CD14-positive monocyte (primary cell): ENCODE measurements around the gene ADAMTS17. TPM values are rescaled to one million over a fixed set of nuclear protein-coding genes. Genes with fewer than 3 reads are reported as not detected.

Source experiments
- DNase-seq, 3 donors: peaks; one replicate each; pipeline ENCODE4 v3.0.0-alpha.2; 2011 to 2022
- H2AFZ ChIP-seq: 2 replicates; pipeline ENCODE4 v1.6.0; 2012; ENCODE audit warnings: mild to moderate bottlenecking, low read depth, low read length, inconsistent platforms; ENCODE audit not compliant: insufficient read depth, poor library complexity, severe bottlenecking
- H3K27ac ChIP-seq, 2 donors: 1 replicate in 1 of 2; 2 replicates in 1 of 2; pipeline ENCODE4 v1.5.1; 2012 to 2013; ENCODE audit warnings: low read length in 2 of 2, control low read depth in 1 of 2, inconsistent platforms in 1 of 2, low read depth in 1 of 2, mild to moderate bottlenecking in 1 of 2
- H3K27me3 ChIP-seq, 2 donors: one replicate each; pipeline versions ENCODE4 v1.6.0 to v1.6.1; 2011 to 2013; ENCODE audit warnings: low read length in 2 of 2; ENCODE audit not compliant: control insufficient read depth in 2 of 2, insufficient read depth in 2 of 2
- H3K36me3 ChIP-seq, 2 donors: replicated peaks in 1 of 2; 1 replicate in 1 of 2; 2 replicates in 1 of 2; pipeline versions ENCODE4 v1.5.1 to v1.6.1; 2012 to 2013; ENCODE audit warnings: low read length in 2 of 2, control low read depth in 1 of 2, inconsistent platforms in 1 of 2, mild to moderate bottlenecking in 1 of 2; ENCODE audit not compliant: insufficient read depth in 2 of 2, control insufficient read depth in 1 of 2
- H3K4me1 ChIP-seq, 2 donors: 1 replicate in 1 of 2; 2 replicates in 1 of 2; pipeline versions ENCODE4 v1.5.1 to v1.6.1; 2012 to 2013; ENCODE audit warnings: low read length in 2 of 2, control low read depth in 1 of 2, inconsistent platforms in 1 of 2, mild to moderate bottlenecking in 1 of 2, moderate library complexity in 1 of 2; ENCODE audit not compliant: insufficient read depth in 2 of 2, control insufficient read depth in 1 of 2
- H3K4me2 ChIP-seq: replicated peaks from 2 replicates; pipeline ENCODE3; 2012; ENCODE audit warnings: low read length, moderate library complexity, mild to moderate bottlenecking; ENCODE audit not compliant: poor library complexity, severe bottlenecking; ENCODE audit errors: extremely low read depth
- H3K4me3 ChIP-seq, 3 experiments: fragments of 200-600 bp in 1 of 3; sonication (generic) in 1 of 3; replicated peaks in 1 of 3; 1 replicate in 2 of 3; 2 replicates in 1 of 3; pipeline ENCODE4 v1.5.1; 2011 to 2013; ENCODE audit warnings: low read length in 3 of 3, mild to moderate bottlenecking in 3 of 3, control low read depth in 2 of 3, low read depth in 2 of 3, inconsistent platforms in 1 of 3, moderate library complexity in 1 of 3
- H3K79me2 ChIP-seq: 2 replicates; pipeline ENCODE4 v1.6.0; 2012; ENCODE audit warnings: mild to moderate bottlenecking, control low read depth, inconsistent platforms, low read length, moderate library complexity; ENCODE audit not compliant: insufficient read depth
- H3K9ac ChIP-seq: 2 replicates; pipeline ENCODE4 v1.6.0; 2017; ENCODE audit warnings: low read length, mild to moderate bottlenecking; ENCODE audit not compliant: insufficient read depth, poor library complexity, severe bottlenecking
- H3K9me3 ChIP-seq, 2 donors: replicated peaks in 1 of 2; 1 replicate in 1 of 2; 2 replicates in 1 of 2; pipeline versions ENCODE4 v1.5.1 to v1.6.1; 2012 to 2013; ENCODE audit warnings: low read length in 2 of 2, control low read depth in 1 of 2; ENCODE audit not compliant: control insufficient read depth in 1 of 2, insufficient read depth in 1 of 2
- H4K20me1 ChIP-seq: 2 replicates; pipeline ENCODE4 v1.6.0; 2012; ENCODE audit warnings: mild to moderate bottlenecking, low read length, control low read depth, moderate library complexity; ENCODE audit not compliant: insufficient read depth
- H3K27ac Mint-ChIP-seq, 7 donors: one replicate each; pipeline ENCODE4 v1.8.0; 2020; ENCODE audit warnings: mild to moderate bottlenecking in 7 of 7, mixed read lengths in 7 of 7, moderate library complexity in 6 of 7, inconsistent platforms in 2 of 7
- H3K27me3 Mint-ChIP-seq, 3 donors: one replicate each; pipeline ENCODE4 v1.8.0; 2021 to 2022; ENCODE audit warnings: low read depth in 3 of 3, mild to moderate bottlenecking in 3 of 3, mixed read lengths in 3 of 3, moderate library complexity in 3 of 3, inconsistent platforms in 1 of 3
- H3K36me3 Mint-ChIP-seq, 2 donors: one replicate each; pipeline ENCODE4 v1.8.0; 2020; ENCODE audit warnings: mixed read lengths in 2 of 2, inconsistent platforms in 1 of 2, mild to moderate bottlenecking in 1 of 2
- H3K4me1 Mint-ChIP-seq: one replicate; pipeline ENCODE4 v1.8.0; 2020; ENCODE audit warnings: mild to moderate bottlenecking, mixed read lengths
- H3K4me3 Mint-ChIP-seq, 2 donors: one replicate each; pipeline ENCODE4 v1.8.0; 2020; ENCODE audit warnings: mild to moderate bottlenecking in 2 of 2, mixed read lengths in 2 of 2, moderate library complexity in 1 of 2
- H3K9me3 Mint-ChIP-seq, 7 donors: one replicate each; pipeline ENCODE4 v1.8.0; 2020 to 2022; ENCODE audit warnings: mixed read lengths in 7 of 7, mild to moderate bottlenecking in 6 of 7, moderate library complexity in 6 of 7, inconsistent platforms in 2 of 7
- CTCF ChIP-seq: fragments of 200-600 bp; IDR thresholded peaks from one replicate; pipeline ENCODE4 v1.8.0; 2022; ENCODE audit warnings: antibody characterized with exemption, mild to moderate bottlenecking
- WGBS: methylation state at CpG from one replicate; pipeline ENCODE4 v1.1.5; 2013; ENCODE audit warnings: missing lambda C conversion rate; ENCODE audit not compliant: insufficient coverage; 5-methylcytosine and 5-hydroxymethylcytosine counted together
- intact Hi-C, 2 donors: fragments of 100-400 bp; cut with micrococcal nuclease; formaldehyde crosslinking; loops; one replicate each; pipeline versions ENCODE4 v1.15.0 to v1.15.1; 2023
- polyA plus RNA-seq, 3 donors: library from polyadenylated mRNA; depleted of rRNA in 1 of 3; unstranded in 2 of 3; stranded (reverse) in 1 of 3; fragments of 300-500 nt in 2 of 3; fragments of >200 nt in 1 of 3; fragmentation: Illumina TruSeq in 2 of 3; gene quantifications; 1 replicate in 2 of 3; 2 replicates in 1 of 3; pipeline ENCODE4 v1.2.3, GENCODE V29; 2012 to 2021

The ADAMTS17 gene
- polyA plus RNA-seq, 3 donors, result 0.03 to 0.25 TPM; not detected in 1

GRCh38 chr15:100355342-100355741, 13.6 kb upstream of the ADAMTS17 start:
- TF ChIP-seq CTCF, result no peak
- Mint-ChIP-seq H3K27ac (peak overlapping the region in 1 of 7 donors; percentile 73), H3K27me3 (peaks cover 27 to 39% (median 30%) of the 10 kb centered on the region in 3 donors), H3K4me1 (peaks cover 10% of the 10 kb centered on the region), H3K36me3 (peaks cover 0 to 5% of the 10 kb centered on the region in 2 donors), H3K9me3 (peaks cover 0 to 20% (median 8%) of the 10 kb centered on the region in 7 donors), H3K4me3 (peak overlapping the region in 1 of 2 donors; percentile 77)
- Histone ChIP-seq H3K9ac (no peak overlapping the region), H3K79me2 (no peaks in the 10 kb centered on the region), H3K27ac (no peak overlapping the region), H3K4me3 (no peak overlapping the region), H3K4me2 (no peak overlapping the region), H3K36me3 (no peaks in the 10 kb centered on the region), H3K27me3 (peaks cover 0 to 21% of the 10 kb centered on the region in 2 donors), H3K9me3 (peaks cover 0 to 6% of the 10 kb centered on the region in 2 donors), H3K4me1 (peaks cover 14 to 15% of the 10 kb centered on the region in 2 donors), H2AFZ (no peak overlapping the region), H4K20me1 (no peaks in the 10 kb centered on the region)
- WGBS, result 74% methylated on average over 2 of the region's 2 CpGs
- no peak for DNase-seq
- intact Hi-C loops, result loop anchor here in 1 of 2 donors (10.0 kb wide), 1 partner anchor 441 kb away; no protein-coding TSS in a partner anchor

- H3K9me3 Mint-ChIP-seq, result peaks cover 0 to 18% (median 7%) of the 10 kb centered on the region in 7 donors
- no peak overlapping the region for H3K27ac Mint-ChIP-seq
- intact Hi-C loops, result loop anchor here in 1 of 2 donors (5.0 to 10.0 kb wide), 2 partner anchors 369 to 439 kb away; no protein-coding TSS in a partner anchor
- Histone ChIP-seq H3K27me3 (peaks cover 0 to 21% of the 10 kb centered on the region in 2 donors), H3K9ac (no peak overlapping the region), H3K4me3 (no peak overlapping the region), H3K9me3 (peaks cover 0 to 6% of the 10 kb centered on the region in 2 donors), H3K36me3 (no peaks in the 10 kb centered on the region), H4K20me1 (no peaks in the 10 kb centered on the region), H2AFZ (no peak overlapping the region), H3K4me1 (peaks cover 23 to 24% of the 10 kb centered on the region in 2 donors), H3K4me2 (no peak overlapping the region), H3K79me2 (no peaks in the 10 kb centered on the region), H3K27ac (no peak overlapping the region)
- no peak for TF ChIP-seq CTCF
- peaks cover 0 to 5% of the 10 kb centered on the region in 2 donors for H3K36me3 Mint-ChIP-seq
- no CpG with 5 or more reads among the region's 3 CpGs for WGBS
- peaks cover 22 to 27% (median 25%) of the 10 kb centered on the region in 3 donors for H3K27me3 Mint-ChIP-seq
- peaks cover 19% of the 10 kb centered on the region for H3K4me1 Mint-ChIP-seq
- peak; percentile 42 to 84 (median 48) for DNase-seq
- H3K4me3 Mint-ChIP-seq, result no peak overlapping the region
Observed at GRCh38 chr15:100353449-100353848, 11.7 kb upstream of the ADAMTS17 start.
